Testis (tissue), 3 donors: ENCODE data around the gene SIVA1. TPM values are rescaled to one million over a fixed set of nuclear protein-coding genes. Genes with fewer than 3 reads are reported as not detected.

Source experiments
- DNase-seq: peaks from one replicate; pipeline ENCODE4 v3.0.0-alpha.2; 2019
- H3K27ac ChIP-seq, 2 donors: fragments of 200-600 bp; sonication (generic); one replicate each; pipeline ENCODE4 v1.5.1; 2019
- H3K27me3 ChIP-seq: fragments of 200-600 bp; sonication (generic); one replicate; pipeline ENCODE4 v1.5.1; 2019
- H3K36me3 ChIP-seq: fragments of 200-600 bp; sonication (generic); one replicate; pipeline ENCODE4 v1.5.1; 2017; ENCODE audit warnings: low read depth; ENCODE audit errors: missing control alignments
- H3K4me1 ChIP-seq: fragments of 200-600 bp; sonication (generic); one replicate; pipeline ENCODE4 v1.5.1; 2019
- H3K4me3 ChIP-seq, 2 donors: fragments of 200-600 bp; sonication (generic); one replicate each; pipeline ENCODE4 v1.5.1; 2017 to 2019
- H3K9me3 ChIP-seq: fragments of 200-600 bp; sonication (generic); one replicate; pipeline ENCODE4 v1.5.1; 2017
- POLR2A ChIP-seq: fragments of 450-650 bp; IDR thresholded peaks from one replicate; pipeline ENCODE4 v1.6.1; 2017; ENCODE audit warnings: antibody characterized with exemption, mild to moderate bottlenecking, moderate library complexity
- WGBS, 2 donors: methylation state at CpG; one replicate each; pipeline ENCODE4 v1.1.5; 2018; 5-methylcytosine and 5-hydroxymethylcytosine counted together
- intact Hi-C: fragments of 100-400 bp; cut with DNase I; formaldehyde crosslinking; loops from one replicate; pipeline ENCODE4 v1.15.1; 2023; ENCODE audit warnings: low total_unique reads
- polyA plus RNA-seq: library from polyadenylated mRNA; stranded (reverse); fragments of 350-450 nt; fragmentation: Illumina TruSeq; extraction: RNeasy Lipid Tissue Mini Kit (QIAGEN cat#74804); gene quantifications from one replicate; pipeline ENCODE4 v1.2.3, GENCODE V29; 2014; ENCODE audit warnings: low read depth, low replicate concordance; ENCODE audit not compliant: insufficient read depth
- total RNA-seq, 2 donors: library from RNA; depleted of rRNA; stranded (reverse); fragments of >200 nt; gene quantifications; one replicate each; pipeline ENCODE4 v1.2.3, GENCODE V29; 2016
- TF ChIP-seq, protein P1 (sequence below), 3 experiments: fragments of 450-650 bp in 2 of 3; fragments of 200-600 bp in 1 of 3; sonication (generic) in 1 of 3; IDR thresholded peaks; one replicate each; pipeline ENCODE4 v1.5.1; 2016 to 2019; ENCODE audit warnings: antibody characterized with exemption in 3 of 3, mild to moderate bottlenecking in 2 of 3, moderate library complexity in 1 of 3

SIVA1 gene
- total and polyA plus RNA-seq, 3 donors from 2014 or later: 99.5 to 247 (median 236) TPM

DNA sequence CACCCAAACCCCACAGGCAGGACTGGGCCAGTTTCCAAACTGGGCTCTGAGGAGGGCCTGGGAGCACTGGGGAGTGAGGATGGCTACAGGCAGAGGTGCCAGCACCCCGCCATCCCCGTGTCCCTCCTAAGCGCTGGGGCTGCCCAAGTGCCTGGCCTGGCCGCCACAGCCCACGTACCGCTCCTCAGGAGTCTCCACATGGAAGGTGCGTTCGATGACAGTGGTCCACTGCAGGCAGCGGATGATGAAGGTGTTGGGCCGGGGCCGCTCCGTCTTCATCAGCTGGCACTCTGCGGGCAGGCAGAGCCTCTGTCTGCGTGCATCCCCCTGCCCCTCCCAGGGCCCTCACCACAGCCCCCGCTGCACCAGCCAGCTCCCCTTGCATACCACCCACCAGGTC lies 23.5 kb downstream of the SIVA1 start:
- Histone ChIP-seq H3K4me1 (no peaks in the 10 kb centered on the region), H3K27ac (no peak overlapping the region), H3K9me3 (no peaks in the 10 kb centered on the region), H3K27me3 (no peaks in the 10 kb centered on the region), H3K36me3 (no peaks in the 10 kb centered on the region), H3K4me3 (no peak overlapping the region)
- DNase-seq: no peak
- 99% methylated on average over 15 of the region's 15 CpGs for WGBS, 2 donors
- intact Hi-C loops: loop anchor here (5.0 kb wide), 1 partner anchor 51 kb away; no protein-coding TSS in a partner anchor
- TF ChIP-seq, protein P1, sequence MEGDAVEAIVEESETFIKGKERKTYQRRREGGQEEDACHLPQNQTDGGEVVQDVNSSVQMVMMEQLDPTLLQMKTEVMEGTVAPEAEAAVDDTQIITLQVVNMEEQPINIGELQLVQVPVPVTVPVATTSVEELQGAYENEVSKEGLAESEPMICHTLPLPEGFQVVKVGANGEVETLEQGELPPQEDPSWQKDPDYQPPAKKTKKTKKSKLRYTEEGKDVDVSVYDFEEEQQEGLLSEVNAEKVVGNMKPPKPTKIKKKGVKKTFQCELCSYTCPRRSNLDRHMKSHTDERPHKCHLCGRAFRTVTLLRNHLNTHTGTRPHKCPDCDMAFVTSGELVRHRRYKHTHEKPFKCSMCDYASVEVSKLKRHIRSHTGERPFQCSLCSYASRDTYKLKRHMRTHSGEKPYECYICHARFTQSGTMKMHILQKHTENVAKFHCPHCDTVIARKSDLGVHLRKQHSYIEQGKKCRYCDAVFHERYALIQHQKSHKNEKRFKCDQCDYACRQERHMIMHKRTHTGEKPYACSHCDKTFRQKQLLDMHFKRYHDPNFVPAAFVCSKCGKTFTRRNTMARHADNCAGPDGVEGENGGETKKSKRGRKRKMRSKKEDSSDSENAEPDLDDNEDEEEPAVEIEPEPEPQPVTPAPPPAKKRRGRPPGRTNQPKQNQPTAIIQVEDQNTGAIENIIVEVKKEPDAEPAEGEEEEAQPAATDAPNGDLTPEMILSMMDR (IDR thresholded peaks at IDR 0.05): no peak
- TF ChIP-seq POLR2A: no peak

- WGBS, 2 donors: 88 to 89% methylated on average over 10 to 16 of the region's 16 CpGs
- DNase-seq: no peak
- no peaks in the 10 kb centered on the region for H3K9me3 ChIP-seq
- H3K36me3 ChIP-seq: no peaks in the 10 kb centered on the region
- no peak for TF ChIP-seq POLR2A
- TF ChIP-seq, protein P1 (IDR thresholded peaks at IDR 0.05): no peak
- no peaks in the 10 kb centered on the region for H3K4me1 ChIP-seq
- no peak overlapping the region for H3K27ac ChIP-seq
- intact Hi-C loops: loop anchor here (5.0 kb wide), 1 partner anchor 50 kb away; no protein-coding TSS in a partner anchor
- no peak overlapping the region for H3K4me3 ChIP-seq
- no peaks in the 10 kb centered on the region for H3K27me3 ChIP-seq
These were observed 24.2 kb downstream of the SIVA1 start for GRCh38 chr14:104776961-104777807.

GRCh38 chr14:104777808-104778249 lies 24.9 kb downstream of the SIVA1 start:
- no peaks in the 10 kb centered on the region for H3K9me3 ChIP-seq
- WGBS, 2 donors: 78 to 86% methylated on average over 13 to 14 of the region's 15 CpGs
- no peak overlapping the region for H3K4me3 ChIP-seq
- intact Hi-C loops: loop anchor here (5.0 kb wide), 1 partner anchor 49 kb away; no protein-coding TSS in a partner anchor
- no peak for DNase-seq
- H3K27me3 ChIP-seq: no peaks in the 10 kb centered on the region
- no peaks in the 10 kb centered on the region for H3K36me3 ChIP-seq
- H3K4me1 ChIP-seq: no peaks in the 10 kb centered on the region
- TF ChIP-seq, protein P1 (IDR thresholded peaks at IDR 0.05): no peak
- TF ChIP-seq POLR2A: no peak
- no peak overlapping the region for H3K27ac ChIP-seq

DNA sequence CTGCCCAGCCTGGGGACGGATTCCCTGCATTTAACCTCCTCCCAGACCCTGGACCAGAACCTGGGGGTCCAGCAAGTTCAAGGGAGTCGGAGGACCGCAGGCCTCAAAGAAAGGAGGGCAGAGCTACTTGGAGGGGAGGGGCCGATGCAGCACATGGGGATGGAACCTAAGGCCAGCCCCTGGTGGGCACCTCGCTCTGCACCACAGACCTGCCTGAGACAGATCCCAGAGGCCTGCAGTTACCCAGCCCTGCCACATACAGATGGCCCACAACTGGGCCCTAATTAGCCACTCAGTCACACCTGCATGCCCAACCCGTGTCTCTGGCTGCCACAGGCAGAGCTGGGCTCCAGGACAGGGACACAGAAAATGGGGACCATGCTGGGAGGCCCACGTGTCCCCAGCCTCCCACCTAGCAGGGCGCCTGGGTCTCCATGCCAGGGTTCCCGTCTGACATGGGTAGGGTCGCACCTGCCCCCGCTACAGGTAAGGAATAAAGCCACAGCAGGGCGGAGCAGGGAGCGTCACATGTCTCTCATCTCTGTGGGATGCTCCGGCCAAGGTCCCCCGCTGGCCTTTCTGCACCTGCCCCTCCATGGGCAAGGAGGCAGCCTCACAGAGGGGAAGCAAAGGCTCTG lies 25.9 kb downstream of the SIVA1 start:
- TF ChIP-seq, protein P1 (IDR thresholded peaks at IDR 0.05): no peak
- TF ChIP-seq POLR2A: no peak
- H3K4me1 ChIP-seq: no peaks in the 10 kb centered on the region
- H3K9me3 ChIP-seq: no peaks in the 10 kb centered on the region
- H3K27me3 ChIP-seq: no peaks in the 10 kb centered on the region
- H3K36me3 ChIP-seq: no peaks in the 10 kb centered on the region
- H3K27ac ChIP-seq: no peak overlapping the region
- no peak for DNase-seq
- intact Hi-C loops: loop anchor here (5.0 kb wide), 1 partner anchor 48 kb away; no protein-coding TSS in a partner anchor
- 93 to 100% methylated on average over 4 to 15 of the region's 15 CpGs for WGBS, 2 donors
- H3K4me3 ChIP-seq: no peak overlapping the region
